GM23338 (cell line): ENCODE data around the gene CRPPA. TPM values are rescaled to one million over a fixed set of nuclear protein-coding genes. Genes with fewer than 3 reads are reported as not detected.
A peak's percentile ranks its signal among the peaks of the same experiment; 100 is the strongest.

ENCODE experiments used
- ATAC-seq: fragments of 200-7000 bp; cut with Tn5 transposase; 3 replicates; pipeline ENCODE4 v1.9.1; 2020
- DNase-seq: peaks from one replicate; pipeline ENCODE4 v3.0.0-alpha.2; 2015; ENCODE audit warnings: low spot score
- H2AFZ ChIP-seq: fragments of 200-600 bp; sonication (generic); 2 replicates; pipeline ENCODE4 v1.8.0; 2016; ENCODE audit warnings: antibody characterized with exemption, mild to moderate bottlenecking, moderate library complexity
- H3F3A ChIP-seq: fragments of 200-600 bp; sonication (generic); replicated peaks from 2 replicates; pipeline ENCODE4 v1.8.0; 2017; ENCODE audit warnings: antibody characterized with exemption, mixed run types, low read depth
- H3K27ac ChIP-seq: fragments of 200-600 bp; sonication (generic); 2 replicates; pipeline ENCODE4 v1.6.1; 2016; ENCODE audit warnings: low read depth
- H3K27me3 ChIP-seq: fragments of 200-600 bp; sonication (generic); 2 replicates; pipeline ENCODE4 v1.8.0; 2016; ENCODE audit warnings: mild to moderate bottlenecking, mixed run types, moderate library complexity; ENCODE audit not compliant: insufficient read depth
- H3K36me3 ChIP-seq: fragments of 200-600 bp; sonication (generic); 2 replicates; pipeline ENCODE4 v1.8.0; 2016; ENCODE audit warnings: mild to moderate bottlenecking; ENCODE audit not compliant: insufficient read depth
- H3K4me1 ChIP-seq: fragments of 200-600 bp; sonication (generic); 2 replicates; pipeline ENCODE4 v1.8.0; 2016; ENCODE audit warnings: mild to moderate bottlenecking, moderate library complexity; ENCODE audit not compliant: insufficient read depth
- H3K4me2 ChIP-seq: fragments of 200-600 bp; sonication (generic); 2 replicates; pipeline ENCODE4 v1.7.1; 2017; ENCODE audit warnings: mixed run types
- H3K4me3 ChIP-seq: fragments of 200-600 bp; sonication (generic); 2 replicates; pipeline ENCODE4 v1.6.1; 2016; ENCODE audit warnings: mixed run types
- H3K79me2 ChIP-seq: fragments of 200-600 bp; sonication (generic); replicated peaks from 2 replicates; pipeline ENCODE4 v1.8.0; 2017; ENCODE audit warnings: mild to moderate bottlenecking; ENCODE audit not compliant: insufficient read depth
- H3K9me2 ChIP-seq: fragments of 200-600 bp; sonication (generic); 2 replicates; pipeline ENCODE4 v1.8.0; 2017; ENCODE audit not compliant: insufficient read depth
- H4K20me1 ChIP-seq: fragments of 200-600 bp; sonication (generic); replicated peaks from 2 replicates; pipeline ENCODE4 v1.8.0; 2017; ENCODE audit warnings: mild to moderate bottlenecking; ENCODE audit not compliant: insufficient read depth
- H3K27ac Mint-ChIP-seq: 2 replicates; pipeline ENCODE4 v1.8.0; 2020; ENCODE audit warnings: inconsistent platforms, mild to moderate bottlenecking, moderate library complexity, mixed read lengths
- H3K27me3 Mint-ChIP-seq: 3 replicates; pipeline ENCODE4 v1.8.0; 2022; ENCODE audit warnings: low read depth, mild to moderate bottlenecking, moderate library complexity, mixed read lengths, inconsistent platforms; ENCODE audit not compliant: insufficient read depth, poor library complexity
- H3K36me3 Mint-ChIP-seq: 3 replicates; pipeline ENCODE4 v1.8.0; 2021; ENCODE audit warnings: low read depth, mild to moderate bottlenecking, inconsistent platforms, moderate library complexity, mixed read lengths
- H3K4me1 Mint-ChIP-seq: 3 replicates; pipeline ENCODE4 v1.8.0; 2020; ENCODE audit warnings: mild to moderate bottlenecking, inconsistent platforms, mixed read lengths
- H3K4me3 Mint-ChIP-seq: 3 replicates; pipeline ENCODE4 v1.8.0; 2021; ENCODE audit warnings: moderate library complexity, mild to moderate bottlenecking, inconsistent platforms, mixed read lengths
- H3K9me3 Mint-ChIP-seq: 3 replicates; pipeline ENCODE4 v1.8.0; 2020; ENCODE audit warnings: moderate library complexity, mild to moderate bottlenecking, inconsistent platforms, mixed read lengths
- CREB1 ChIP-seq: fragments of 250-450 bp; sonication (Bioruptor Pico); IDR thresholded peaks from 2 replicates; pipeline ENCODE4 v1.5.0; 2020; ENCODE audit warnings: low read depth, mild to moderate bottlenecking, moderate library complexity
- EZH2phosphoT487 ChIP-seq: fragments of 200-600 bp; sonication (generic); IDR thresholded peaks from one replicate; pipeline ENCODE4 v1.8.1; 2018; ENCODE audit warnings: antibody characterized with exemption; ENCODE audit not compliant: unreplicated experiment
- ZNF114 ChIP-seq: fragments of 250-450 bp; sonication (Bioruptor Pico); IDR thresholded peaks from 2 replicates; pipeline ENCODE4 v1.5.0; 2020; ENCODE audit warnings: mild to moderate bottlenecking, moderate library complexity
- long read RNA-seq: library from polyadenylated mRNA; unstranded; transcript quantifications from one replicate; pipeline ENCODE4 v2.0.0, GENCODE V29; 2020; ENCODE audit not compliant: unreplicated experiment
- polyA plus RNA-seq: library from polyadenylated mRNA; unstranded; fragments of >200 nt; fragmentation: Nextera tagmentation; extraction: Ambion mirVana; gene quantifications from 2 replicates; pipeline ENCODE4 v1.2.1, GENCODE V29; 2016
- total RNA-seq: library from RNA; depleted of rRNA; stranded (reverse); fragments of >200 nt; shearing (Covaris generic); gene quantifications from 2 replicates; pipeline ENCODE4 v1.2.3, GENCODE V29; 2014; rRNA removed
- TF ChIP-seq, protein P1 (sequence below), 2 experiments: fragments of 200-600 bp in 1 of 2; sonication (generic) in 1 of 2; conservative IDR thresholded peaks; 2 replicates each; pipeline versions ENCODE4 v1.5.1 to v1.6.1; 2016 to 2017; ENCODE audit warnings: antibody characterized with exemption in 2 of 2, low read depth in 2 of 2, mild to moderate bottlenecking in 2 of 2, moderate library complexity in 1 of 2
- TF ChIP-seq, protein P2 (sequence below): IDR thresholded peaks from one replicate; pipeline ENCODE4 v1.6.1; 2018; ENCODE audit warnings: antibody characterized with exemption; ENCODE audit not compliant: unreplicated experiment

CRPPA gene
- total RNA-seq (0.45 and 1.0 TPM in 2 replicates), polyA plus RNA-seq (0.54 and 0.73 TPM in 2 replicates)
- long read RNA-seq: 0 reads

DNA sequence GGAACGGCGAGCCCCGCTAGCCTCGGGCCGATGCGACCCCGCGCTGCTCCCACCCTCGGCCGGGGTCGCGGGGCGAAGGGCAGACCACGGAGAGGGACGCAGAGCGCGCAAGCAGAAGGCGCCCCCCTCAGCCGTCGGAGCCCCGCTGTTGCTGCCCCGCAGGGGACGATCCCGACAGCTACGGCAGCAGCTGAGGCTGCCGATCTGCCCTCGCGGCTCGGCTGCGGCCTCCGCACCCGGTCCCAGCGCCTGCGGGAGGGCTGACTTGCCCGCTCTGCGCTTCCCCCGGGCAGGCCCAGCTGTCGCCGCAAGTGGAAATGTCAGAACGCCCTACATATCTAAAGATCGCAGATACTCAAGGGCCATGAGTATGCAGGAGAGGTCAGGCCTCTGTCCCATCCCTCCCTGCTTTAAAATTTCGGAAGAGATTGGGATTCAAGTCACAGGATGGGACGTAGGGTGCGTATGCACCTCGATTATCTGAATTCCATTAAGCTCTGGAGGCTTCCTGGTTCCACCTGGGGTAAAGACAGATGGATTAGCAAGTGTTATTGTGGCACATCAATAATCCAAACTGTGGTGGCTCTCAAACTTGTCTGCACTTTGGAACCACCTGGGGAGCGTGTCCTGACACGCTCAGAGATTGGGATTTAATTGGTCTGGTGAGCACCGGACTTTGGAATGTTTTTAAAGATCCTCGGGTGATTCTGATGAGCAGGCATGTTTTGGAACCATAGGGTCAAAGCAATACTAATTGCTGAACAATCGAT lies at the start of gene CRPPA:
CRPPA (minus strand) TSS at position 206 of the 770 bp plus-strand sequence. CDS start 216 bp downstream, outside the sequence.
- Mint-ChIP-seq H3K4me1 (peaks cover 9% of the 10 kb centered on the region; the same call in 2 of the 3 replicates), H3K36me3 (no peaks in the 10 kb centered on the region), H3K27me3 (peaks cover 17% of the 10 kb centered on the region), H3K27ac (peak within 1 kb of the TSS; percentile 84; the same call in 1 of the 2 replicates), H3K9me3 (no peaks in the 10 kb centered on the region; the same call in 2 of the 3 replicates), H3K4me3 (peak within 1 kb of the TSS; percentile 83)
- peaks cover 6% of the 10 kb centered on the region for H3K4me1 ChIP-seq
- no peaks in the 10 kb centered on the region for H4K20me1 ChIP-seq
- peak within 1 kb of the TSS; percentile 75 for H3K4me2 ChIP-seq
- ATAC-seq (peak; percentile 76), DNase-seq (peak; percentile 60)
- H3K4me3 ChIP-seq: peak within 1 kb of the TSS; percentile 88
- H3F3A ChIP-seq: no peaks in the 10 kb centered on the region
- no peaks in the 10 kb centered on the region for H3K79me2 ChIP-seq
- no peaks in the 10 kb centered on the region for H3K9me2 ChIP-seq
- H3K27me3 ChIP-seq: peaks cover 23% of the 10 kb centered on the region
- H3K36me3 ChIP-seq: no peaks in the 10 kb centered on the region
- TF ChIP-seq EZH2phosphoT487 (no peak), ZNF114 (CRISPR knock-in tag) (no peak)
- TF ChIP-seq, protein P1, sequence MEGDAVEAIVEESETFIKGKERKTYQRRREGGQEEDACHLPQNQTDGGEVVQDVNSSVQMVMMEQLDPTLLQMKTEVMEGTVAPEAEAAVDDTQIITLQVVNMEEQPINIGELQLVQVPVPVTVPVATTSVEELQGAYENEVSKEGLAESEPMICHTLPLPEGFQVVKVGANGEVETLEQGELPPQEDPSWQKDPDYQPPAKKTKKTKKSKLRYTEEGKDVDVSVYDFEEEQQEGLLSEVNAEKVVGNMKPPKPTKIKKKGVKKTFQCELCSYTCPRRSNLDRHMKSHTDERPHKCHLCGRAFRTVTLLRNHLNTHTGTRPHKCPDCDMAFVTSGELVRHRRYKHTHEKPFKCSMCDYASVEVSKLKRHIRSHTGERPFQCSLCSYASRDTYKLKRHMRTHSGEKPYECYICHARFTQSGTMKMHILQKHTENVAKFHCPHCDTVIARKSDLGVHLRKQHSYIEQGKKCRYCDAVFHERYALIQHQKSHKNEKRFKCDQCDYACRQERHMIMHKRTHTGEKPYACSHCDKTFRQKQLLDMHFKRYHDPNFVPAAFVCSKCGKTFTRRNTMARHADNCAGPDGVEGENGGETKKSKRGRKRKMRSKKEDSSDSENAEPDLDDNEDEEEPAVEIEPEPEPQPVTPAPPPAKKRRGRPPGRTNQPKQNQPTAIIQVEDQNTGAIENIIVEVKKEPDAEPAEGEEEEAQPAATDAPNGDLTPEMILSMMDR (conservative IDR thresholded peaks at IDR 0.05; ENCODE audit: low read depth in 2 of 2): 0 out of 4 replicates have a peak, but pooled peaks of 1 of the 2 experiments have one; percentile 2
- TF ChIP-seq, protein P2, sequence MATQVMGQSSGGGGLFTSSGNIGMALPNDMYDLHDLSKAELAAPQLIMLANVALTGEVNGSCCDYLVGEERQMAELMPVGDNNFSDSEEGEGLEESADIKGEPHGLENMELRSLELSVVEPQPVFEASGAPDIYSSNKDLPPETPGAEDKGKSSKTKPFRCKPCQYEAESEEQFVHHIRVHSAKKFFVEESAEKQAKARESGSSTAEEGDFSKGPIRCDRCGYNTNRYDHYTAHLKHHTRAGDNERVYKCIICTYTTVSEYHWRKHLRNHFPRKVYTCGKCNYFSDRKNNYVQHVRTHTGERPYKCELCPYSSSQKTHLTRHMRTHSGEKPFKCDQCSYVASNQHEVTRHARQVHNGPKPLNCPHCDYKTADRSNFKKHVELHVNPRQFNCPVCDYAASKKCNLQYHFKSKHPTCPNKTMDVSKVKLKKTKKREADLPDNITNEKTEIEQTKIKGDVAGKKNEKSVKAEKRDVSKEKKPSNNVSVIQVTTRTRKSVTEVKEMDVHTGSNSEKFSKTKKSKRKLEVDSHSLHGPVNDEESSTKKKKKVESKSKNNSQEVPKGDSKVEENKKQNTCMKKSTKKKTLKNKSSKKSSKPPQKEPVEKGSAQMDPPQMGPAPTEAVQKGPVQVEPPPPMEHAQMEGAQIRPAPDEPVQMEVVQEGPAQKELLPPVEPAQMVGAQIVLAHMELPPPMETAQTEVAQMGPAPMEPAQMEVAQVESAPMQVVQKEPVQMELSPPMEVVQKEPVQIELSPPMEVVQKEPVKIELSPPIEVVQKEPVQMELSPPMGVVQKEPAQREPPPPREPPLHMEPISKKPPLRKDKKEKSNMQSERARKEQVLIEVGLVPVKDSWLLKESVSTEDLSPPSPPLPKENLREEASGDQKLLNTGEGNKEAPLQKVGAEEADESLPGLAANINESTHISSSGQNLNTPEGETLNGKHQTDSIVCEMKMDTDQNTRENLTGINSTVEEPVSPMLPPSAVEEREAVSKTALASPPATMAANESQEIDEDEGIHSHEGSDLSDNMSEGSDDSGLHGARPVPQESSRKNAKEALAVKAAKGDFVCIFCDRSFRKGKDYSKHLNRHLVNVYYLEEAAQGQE: no peak
- peak within 1 kb of the TSS; percentile 83 for H2AFZ ChIP-seq
- H3K27ac ChIP-seq: no peak within 1 kb of the TSS

GRCh38 chr7:16465469-16466361 lies 44.4 kb upstream of the CRPPA start, which contains the start of gene SOSTDC1:
TSS of gene SOSTDC1 (minus strand) at chr7:16465738. CDS start at chr7:16465668, 70 bp downstream.
- peaks cover 31% of the 10 kb centered on the region for H3K4me1 ChIP-seq
- no peaks in the 10 kb centered on the region for H4K20me1 ChIP-seq
- no peaks in the 10 kb centered on the region for H3F3A ChIP-seq
- H2AFZ ChIP-seq: peak within 1 kb of the TSS; percentile 10; the same call in 1 of the 2 replicates
- H3K27ac Mint-ChIP-seq: peak within 1 kb of the TSS; percentile 89
- no peaks in the 10 kb centered on the region for H3K27me3 Mint-ChIP-seq
- H3K9me2 ChIP-seq: no peaks in the 10 kb centered on the region
- H3K27me3 ChIP-seq: no peaks in the 10 kb centered on the region
- DNase-seq: peak; percentile 62
- H3K36me3 Mint-ChIP-seq: no peaks in the 10 kb centered on the region
- H3K9me3 Mint-ChIP-seq: no peaks in the 10 kb centered on the region
- ATAC-seq: peak; percentile 90
- H3K4me3 Mint-ChIP-seq: peak within 1 kb of the TSS; percentile 57
- no peaks in the 10 kb centered on the region for H3K36me3 ChIP-seq
- H3K4me2 ChIP-seq: peak within 1 kb of the TSS; percentile 60
- no peaks in the 10 kb centered on the region for H3K79me2 ChIP-seq
- peak within 1 kb of the TSS; percentile 33 for H3K27ac ChIP-seq
- peaks cover 36% of the 10 kb centered on the region for H3K4me1 Mint-ChIP-seq
- H3K4me3 ChIP-seq: no peak within 1 kb of the TSS; the same call in 1 of the 2 replicates
- no peak for TF ChIP-seq CREB1 (CRISPR knock-in tag)
